NOMO-1 treated with DMSO at 0.1 percent for 48 hours (cell line): Measurements from ENCODE around the gene C8G.

ENCODE experiments used
- DNase-seq: peaks from one replicate; lab custom pipeline; 2025; ENCODE audit not compliant: unreplicated experiment; lab: John Stamatoyannopoulos, UW

C8G gene

GRCh38 chr9:136952876-136953770 lies 8.1 kb downstream of the C8G start:
- DNase-seq = no peak

GRCh38 chr9:136953771-136954269 lies 8.8 kb downstream of the C8G start:
- no peak for DNase-seq

GRCh38 chr9:136954270-136955083 lies 9.4 kb downstream of the C8G start:
- no peak for DNase-seq

- no peak for DNase-seq
These were observed 10.3 kb downstream of the C8G start for GRCh38 chr9:136955202-136955942.

- no peak for DNase-seq
These were observed 10.9 kb downstream of the C8G start for GRCh38 chr9:136955943-136956335.

GRCh38 chr9:136956604-136957003 lies 11.6 kb downstream of the C8G start:
- no peak for DNase-seq

GRCh38 chr9:136957461-136957860 lies 12.4 kb downstream of the C8G start:
- no peak for DNase-seq

- DNase-seq = no peak
These were observed 12.9 kb downstream of the C8G start for GRCh38 chr9:136957901-136958300.

GRCh38 chr9:136958473-136958872 lies 13.4 kb downstream of the C8G start:
- DNase-seq = no peak

- no peak for DNase-seq
These were observed 14.1 kb downstream of the C8G start for GRCh38 chr9:136958898-136959850.

- no peak for DNase-seq
These were observed 15.3 kb downstream of the C8G start for GRCh38 chr9:136960212-136960937.

- DNase-seq = no peak
These were observed 15.9 kb downstream of the C8G start for GRCh38 chr9:136960938-136961275.

- no peak for DNase-seq
These were observed 16.4 kb downstream of the C8G start for GRCh38 chr9:136961279-136962065.

- no peak for DNase-seq
These were observed 17.1 kb downstream of the C8G start for GRCh38 chr9:136962163-136962562.

GRCh38 chr9:136962701-136963248 lies 17.7 kb downstream of the C8G start:
- no peak for DNase-seq

- DNase-seq = no peak
These were observed 18.3 kb downstream of the C8G start for GRCh38 chr9:136963341-136963740.

GRCh38 chr9:136963751-136964150 lies 18.7 kb downstream of the C8G start:
- DNase-seq = no peak

- no peak for DNase-seq
These were observed 19.2 kb downstream of the C8G start for GRCh38 chr9:136964171-136964689.
